Epithelial cell of esophagus (primary cell): ENCODE measurements around the gene PARN.
A peak's percentile ranks its signal among the peaks of the same experiment; 100 is the strongest.
"Not testable (repeated sequence)": the region's sequence is repeated elsewhere in the genome, so short reads cannot be mapped to it uniquely, and the experiment has no call there.

Experiments used
- DNase-seq: peaks from one replicate; pipeline ENCODE4 v3.0.0; 2010; ENCODE audit warnings: low read depth
- H3K4me3 ChIP-seq: 2 replicates; pipeline ENCODE4 v1.5.1; 2011; ENCODE audit warnings: mild to moderate bottlenecking, low read length, control low read depth
- CTCF ChIP-seq: IDR thresholded peaks from 2 replicates; pipeline ENCODE4 v1.5.1; 2011; ENCODE audit warnings: low read depth, mild to moderate bottlenecking, low read length, control low read depth, inconsistent platforms; ENCODE audit not compliant: insufficient read depth; ENCODE audit errors: missing control alignments

PARN gene

GRCh38 chr16:14415291-14415690 lies 214.8 kb downstream of the PARN start:
- no peak overlapping the region for H3K4me3 ChIP-seq
- DNase-seq: no peak
- TF ChIP-seq CTCF: no peak

- DNase-seq: peak; percentile 96
- H3K4me3 ChIP-seq: no peak overlapping the region
Measured at GRCh38 chr16:14409563-14409962, 220.5 kb downstream of the PARN start.

GRCh38 chr16:14407786-14408399 lies 222.2 kb downstream of the PARN start:
- H3K4me3 ChIP-seq: no peak overlapping the region
- no peak for DNase-seq
- no peak for TF ChIP-seq CTCF

More at GRCh38 chr16:14409563-14409962, 220.5 kb downstream of the PARN start:
- TF ChIP-seq CTCF: no peak

- DNase-seq: peak; percentile 12
- no peak for TF ChIP-seq CTCF
Measured at GRCh38 chr16:14405611-14406537, 224.2 kb downstream of the PARN start.

GRCh38 chr16:14403001-14403389 lies 227.1 kb downstream of the PARN start:
- not testable (repeated sequence) for DNase-seq

More at GRCh38 chr16:14405611-14406537, 224.2 kb downstream of the PARN start:
- H3K4me3 ChIP-seq: no peak overlapping the region

GRCh38 chr16:14402114-14403000 lies 227.7 kb downstream of the PARN start:
- H3K4me3 ChIP-seq, DNase-seq: not testable (repeated sequence)

More at GRCh38 chr16:14403001-14403389, 227.1 kb downstream of the PARN start:
- not testable (repeated sequence) for H3K4me3 ChIP-seq

GRCh38 chr16:14401711-14402061 lies 228.4 kb downstream of the PARN start:
- not testable (repeated sequence) for DNase-seq, H3K4me3 ChIP-seq

- not testable (repeated sequence) for H3K4me3 ChIP-seq, DNase-seq
Measured at GRCh38 chr16:14400978-14401710, 228.9 kb downstream of the PARN start.
